Urinary bladder (tissue), 4 donors: Measurements from ENCODE around the gene STAU1. TPM values are rescaled to one million over a fixed set of nuclear protein-coding genes. Genes with fewer than 3 reads are reported as not detected.
"Not testable (repeated sequence)": the region's sequence is repeated elsewhere in the genome, so short reads cannot be mapped to it uniquely, and the experiment has no call there.

Source experiments
- DNase-seq: peaks from one replicate; pipeline ENCODE4 v3.0.0-alpha.2; 2015; ENCODE audit errors: extremely low spot score
- H3K27ac ChIP-seq: one replicate; pipeline ENCODE4 v1.5.1; 2013; ENCODE audit warnings: low read depth, mild to moderate bottlenecking, moderate library complexity
- H3K36me3 ChIP-seq: one replicate; pipeline ENCODE4 v1.6.1; 2013; ENCODE audit warnings: mild to moderate bottlenecking, moderate library complexity; ENCODE audit not compliant: insufficient read depth
- H3K4me1 ChIP-seq: one replicate; pipeline ENCODE4 v1.6.1; 2013; ENCODE audit warnings: mild to moderate bottlenecking, moderate library complexity; ENCODE audit not compliant: insufficient read depth
- H3K4me3 ChIP-seq: one replicate; pipeline ENCODE4 v1.5.1; 2013; ENCODE audit warnings: low read depth, low read length
- WGBS: extraction: QIAGEN DNeasy Blood & Tissue Kit; methylation state at CpG from one replicate; pipeline ENCODE4 v1.1.7; 2013; 5-methylcytosine and 5-hydroxymethylcytosine counted together
- polyA plus RNA-seq: library from polyadenylated mRNA; stranded (reverse); fragments of 200-250 nt; gene quantifications from one replicate; pipeline ENCODE4 v1.2.3, GENCODE V29; 2013
- total RNA-seq: library from RNA; depleted of rRNA; stranded (reverse); fragments of >200 nt; gene quantifications from one replicate; pipeline ENCODE4 v1.2.3, GENCODE V29; 2014
- donor health status: healthy with polysubstance abuse.
- donor health status: healthy.

The STAU1 gene
- total and polyA plus RNA-seq, 2 donors = 46.4 to 61.0 TPM

GRCh38 chr20:49185071-49185761, 2.9 kb downstream of the STAU1 start:
- Histone ChIP-seq H3K4me3 (no peak overlapping the region), H3K4me1 (no peaks in the 10 kb centered on the region), H3K27ac (no peak overlapping the region)

GRCh38 chr20:49184691-49185070, 3.5 kb downstream of the STAU1 start:
- DNase-seq = no peak
- Histone ChIP-seq H3K36me3 (no peaks in the 10 kb centered on the region), H3K4me3 (no peak overlapping the region), H3K27ac (no peak overlapping the region), H3K4me1 (no peaks in the 10 kb centered on the region)
- 74% methylated on average over 3 of the region's 3 CpGs for WGBS

More at GRCh38 chr20:49185071-49185761, 2.9 kb downstream of the STAU1 start:
- H3K36me3 ChIP-seq = no peaks in the 10 kb centered on the region
- 76% methylated on average over 6 of the region's 6 CpGs for WGBS
- no peak for DNase-seq

GRCh38 chr20:49184084-49184501, 4.0 kb downstream of the STAU1 start:
- DNase-seq, H3K4me1 ChIP-seq, H3K27ac ChIP-seq, H3K4me3 ChIP-seq, H3K36me3 ChIP-seq: not testable (repeated sequence)
- 92% methylated on average over 5 of the region's 5 CpGs for WGBS

- Histone ChIP-seq H3K36me3 (no peaks in the 10 kb centered on the region), H3K4me1 (no peaks in the 10 kb centered on the region), H3K27ac (no peak overlapping the region), H3K4me3 (no peak overlapping the region)
- no peak for DNase-seq
- WGBS = 98% methylated on average over 3 of the region's 3 CpGs
Measured at GRCh38 chr20:49183444-49183843, 4.7 kb downstream of the STAU1 start.

GRCh38 chr20:49181265-49181877, 6.8 kb downstream of the STAU1 start:
- Histone ChIP-seq H3K36me3 (no peaks in the 10 kb centered on the region), H3K4me3 (no peak overlapping the region), H3K4me1 (no peaks in the 10 kb centered on the region), H3K27ac (no peak overlapping the region)
- WGBS = 74% methylated on average over 8 of the region's 8 CpGs
- DNase-seq = no peak

GRCh38 chr20:49179368-49180277, 8.5 kb downstream of the STAU1 start:
- Histone ChIP-seq H3K27ac (no peak overlapping the region), H3K4me1 (no peaks in the 10 kb centered on the region), H3K36me3 (no peaks in the 10 kb centered on the region), H3K4me3 (no peak overlapping the region)
- 43% methylated on average over 1 of the region's 1 CpG for WGBS
- DNase-seq = no peak

- no peak for DNase-seq
- Histone ChIP-seq H3K4me1 (no peaks in the 10 kb centered on the region), H3K4me3 (no peak overlapping the region), H3K27ac (no peak overlapping the region), H3K36me3 (no peaks in the 10 kb centered on the region)
- WGBS = 93% methylated on average over 6 of the region's 6 CpGs
Measured at GRCh38 chr20:49174183-49174582, 14.0 kb downstream of the STAU1 start.

- no peaks in the 10 kb centered on the region for H3K36me3 ChIP-seq
- H3K4me1 ChIP-seq = no peaks in the 10 kb centered on the region
- DNase-seq = no peak
- H3K27ac ChIP-seq = no peak overlapping the region
- H3K4me3 ChIP-seq = no peak overlapping the region
- WGBS = 27% methylated on average over 1 of the region's 1 CpG
Measured at GRCh38 chr20:49172413-49172812, 15.7 kb downstream of the STAU1 start.

- H3K27ac ChIP-seq = no peak overlapping the region
Measured at GRCh38 chr20:49171909-49172308, 16.2 kb downstream of the STAU1 start.

GRCh38 chr20:49170714-49171113, 17.4 kb downstream of the STAU1 start:
- H3K4me1 ChIP-seq = no peaks in the 10 kb centered on the region
- no peaks in the 10 kb centered on the region for H3K36me3 ChIP-seq
- no peak for DNase-seq
- no peak overlapping the region for H3K4me3 ChIP-seq
- no peak overlapping the region for H3K27ac ChIP-seq
- 94% methylated on average over 2 of the region's 2 CpGs for WGBS

More at GRCh38 chr20:49171909-49172308, 16.2 kb downstream of the STAU1 start:
- no peak for DNase-seq
- Histone ChIP-seq H3K36me3 (no peaks in the 10 kb centered on the region), H3K4me3 (no peak overlapping the region), H3K4me1 (no peaks in the 10 kb centered on the region)

- no peak overlapping the region for H3K4me3 ChIP-seq
- WGBS = 64% methylated on average over 2 of the region's 2 CpGs
- no peak for DNase-seq
- H3K27ac ChIP-seq = no peak overlapping the region
- no peaks in the 10 kb centered on the region for H3K4me1 ChIP-seq
- no peaks in the 10 kb centered on the region for H3K36me3 ChIP-seq
Measured at GRCh38 chr20:49169547-49169946, 18.6 kb downstream of the STAU1 start.

- DNase-seq, H3K4me1 ChIP-seq, H3K27ac ChIP-seq, H3K4me3 ChIP-seq, H3K36me3 ChIP-seq: not testable (repeated sequence)
- WGBS = 92% methylated on average over 10 of the region's 10 CpGs
Measured at GRCh38 chr20:49168864-49169263, 19.3 kb downstream of the STAU1 start.

- Histone ChIP-seq H3K4me1 (no peaks in the 10 kb centered on the region), H3K27ac (no peak overlapping the region), H3K4me3 (no peak overlapping the region), H3K36me3 (no peaks in the 10 kb centered on the region)
- no peak for DNase-seq
- WGBS = 34% methylated on average over 5 of the region's 5 CpGs
Measured at GRCh38 chr20:49167811-49168507, 20.2 kb downstream of the STAU1 start.
